Esophagus muscularis mucosa (tissue), 4 donors: Measurements from ENCODE around the gene HOXD10.

Experiments
- EP300 ChIP-seq: sonication (generic); formaldehyde crosslinking; IDR thresholded peaks from one replicate; pipeline ENCODE4 v1.6.1; 2017; ENCODE audit warnings: antibody characterized with exemption
- POLR2A ChIP-seq: fragments of 450-650 bp; IDR thresholded peaks from one replicate; pipeline ENCODE4 v1.6.1; 2017; ENCODE audit warnings: antibody characterized with exemption, moderate library complexity, mild to moderate bottlenecking, low read depth
- POLR2AphosphoS5 ChIP-seq, 2 donors: sonication (generic); formaldehyde crosslinking; IDR thresholded peaks; one replicate each; pipeline ENCODE4 v1.6.1; 2017; ENCODE audit warnings: antibody characterized with exemption in 2 of 2
- TF ChIP-seq, protein P1 (sequence below), 3 experiments: fragments of 200-600 bp in 2 of 3; fragments of 450-650 bp in 1 of 3; sonication (generic) in 2 of 3; IDR thresholded peaks; one replicate each; pipeline ENCODE4 v1.5.1; 2017 to 2019; ENCODE audit warnings: antibody characterized with exemption in 3 of 3, mild to moderate bottlenecking in 2 of 3, moderate library complexity in 1 of 3

- TF ChIP-seq, protein P1, sequence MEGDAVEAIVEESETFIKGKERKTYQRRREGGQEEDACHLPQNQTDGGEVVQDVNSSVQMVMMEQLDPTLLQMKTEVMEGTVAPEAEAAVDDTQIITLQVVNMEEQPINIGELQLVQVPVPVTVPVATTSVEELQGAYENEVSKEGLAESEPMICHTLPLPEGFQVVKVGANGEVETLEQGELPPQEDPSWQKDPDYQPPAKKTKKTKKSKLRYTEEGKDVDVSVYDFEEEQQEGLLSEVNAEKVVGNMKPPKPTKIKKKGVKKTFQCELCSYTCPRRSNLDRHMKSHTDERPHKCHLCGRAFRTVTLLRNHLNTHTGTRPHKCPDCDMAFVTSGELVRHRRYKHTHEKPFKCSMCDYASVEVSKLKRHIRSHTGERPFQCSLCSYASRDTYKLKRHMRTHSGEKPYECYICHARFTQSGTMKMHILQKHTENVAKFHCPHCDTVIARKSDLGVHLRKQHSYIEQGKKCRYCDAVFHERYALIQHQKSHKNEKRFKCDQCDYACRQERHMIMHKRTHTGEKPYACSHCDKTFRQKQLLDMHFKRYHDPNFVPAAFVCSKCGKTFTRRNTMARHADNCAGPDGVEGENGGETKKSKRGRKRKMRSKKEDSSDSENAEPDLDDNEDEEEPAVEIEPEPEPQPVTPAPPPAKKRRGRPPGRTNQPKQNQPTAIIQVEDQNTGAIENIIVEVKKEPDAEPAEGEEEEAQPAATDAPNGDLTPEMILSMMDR (IDR thresholded peaks at IDR 0.05), result no peak
- TF ChIP-seq POLR2AphosphoS5 (IDR thresholded peaks at IDR 0.05) (no peak), POLR2A (no peak), EP300 (no peak)
Measured at GRCh38 chr2:176135035-176135440, 18.5 kb downstream of the HOXD10 start.
